Measurements from ENCODE around the gene CTNNA3.

DNA sequence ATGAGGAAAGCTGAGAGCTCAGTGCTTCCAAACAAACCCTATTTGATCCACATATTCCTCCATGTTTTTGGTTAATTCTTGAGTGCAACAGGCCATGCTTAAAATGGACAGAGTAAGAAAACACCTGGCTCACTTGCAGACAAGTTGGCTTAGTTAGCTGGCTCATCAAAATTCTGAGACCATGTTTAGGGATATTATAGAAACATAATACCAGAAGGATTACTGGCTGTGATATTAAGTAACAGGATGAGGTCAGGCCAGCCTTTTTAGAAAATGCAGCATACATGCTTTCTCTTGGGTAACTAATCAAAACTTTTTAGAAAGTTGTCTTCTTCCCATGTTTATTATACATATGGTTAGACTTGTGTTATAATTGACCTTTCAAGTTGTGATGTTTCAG lies 1637.4 kb downstream of the CTNNA3 start:
- TF ChIP-seq, protein P1, sequence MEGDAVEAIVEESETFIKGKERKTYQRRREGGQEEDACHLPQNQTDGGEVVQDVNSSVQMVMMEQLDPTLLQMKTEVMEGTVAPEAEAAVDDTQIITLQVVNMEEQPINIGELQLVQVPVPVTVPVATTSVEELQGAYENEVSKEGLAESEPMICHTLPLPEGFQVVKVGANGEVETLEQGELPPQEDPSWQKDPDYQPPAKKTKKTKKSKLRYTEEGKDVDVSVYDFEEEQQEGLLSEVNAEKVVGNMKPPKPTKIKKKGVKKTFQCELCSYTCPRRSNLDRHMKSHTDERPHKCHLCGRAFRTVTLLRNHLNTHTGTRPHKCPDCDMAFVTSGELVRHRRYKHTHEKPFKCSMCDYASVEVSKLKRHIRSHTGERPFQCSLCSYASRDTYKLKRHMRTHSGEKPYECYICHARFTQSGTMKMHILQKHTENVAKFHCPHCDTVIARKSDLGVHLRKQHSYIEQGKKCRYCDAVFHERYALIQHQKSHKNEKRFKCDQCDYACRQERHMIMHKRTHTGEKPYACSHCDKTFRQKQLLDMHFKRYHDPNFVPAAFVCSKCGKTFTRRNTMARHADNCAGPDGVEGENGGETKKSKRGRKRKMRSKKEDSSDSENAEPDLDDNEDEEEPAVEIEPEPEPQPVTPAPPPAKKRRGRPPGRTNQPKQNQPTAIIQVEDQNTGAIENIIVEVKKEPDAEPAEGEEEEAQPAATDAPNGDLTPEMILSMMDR (IDR thresholded peaks at IDR 0.05; ENCODE audit: low read depth, low read length, poor library complexity, severe bottlenecking), result no peak
- TF ChIP-seq EZH2phosphoT487 (IDR thresholded peaks at IDR 0.05; ENCODE audit: borderline replicate concordance, low read length), result no peak

Data from DOHH2 (cell line).